ENCODE measurements around the gene SPSB3.

Gene SPSB3

GRCh38 chr16:1768767-1769401 is 13.5 kb downstream of the SPSB3 start:
- Histone ChIP-seq H3K4me3 (ENCODE audit: low read length) (no peak overlapping the region), H3K9me3 (ENCODE audit: control insufficient read depth, insufficient read depth, low read length) (no peaks in the 10 kb centered on the region), H3K4me2 (ENCODE audit: low read length) (no peak overlapping the region), H3F3A (ENCODE audit: control insufficient read depth, insufficient read depth) (peaks cover 18% of the 10 kb centered on the region), H3K36me3 (ENCODE audit: control insufficient read depth, low read length) (peaks cover 85% of the 10 kb centered on the region), H3K4me1 (ENCODE audit: control insufficient read depth, low read length) (peaks cover 11% of the 10 kb centered on the region), H3K27ac (ENCODE audit: low read depth, low read length) (no peak overlapping the region), H3K79me2 (ENCODE audit: control insufficient read depth, low read length) (peaks cover 36% of the 10 kb centered on the region), H3K9me2 (replicated peaks; ENCODE audit: control insufficient read depth, low read length) (no peaks in the 10 kb centered on the region), H3K27me3 (ENCODE audit: control insufficient read depth, low read length) (no peaks in the 10 kb centered on the region), H4K20me1 (ENCODE audit: control insufficient read depth, insufficient read depth, low read depth, low read length) (no peaks in the 10 kb centered on the region)
- TF ChIP-seq CTCF (IDR thresholded peaks at IDR 0.05; ENCODE audit: low read depth, low read length, poor library complexity, severe bottlenecking) (no peak), EZH2phosphoT487 (IDR thresholded peaks at IDR 0.05; ENCODE audit: borderline replicate concordance, low read length) (no peak)

- Histone ChIP-seq H3K79me2 (ENCODE audit: control insufficient read depth, low read length) (peaks cover 29% of the 10 kb centered on the region), H4K20me1 (ENCODE audit: control insufficient read depth, insufficient read depth, low read depth, low read length) (no peaks in the 10 kb centered on the region), H3K27ac (ENCODE audit: low read depth, low read length) (no peak overlapping the region), H3K4me2 (ENCODE audit: low read length) (no peak overlapping the region), H3K27me3 (ENCODE audit: control insufficient read depth, low read length) (no peaks in the 10 kb centered on the region), H3K4me3 (ENCODE audit: low read length) (no peak overlapping the region), H3K9me2 (replicated peaks; ENCODE audit: control insufficient read depth, low read length) (no peaks in the 10 kb centered on the region), H3F3A (ENCODE audit: control insufficient read depth, insufficient read depth) (peaks cover 18% of the 10 kb centered on the region), H3K4me1 (ENCODE audit: control insufficient read depth, low read length) (peaks cover 10% of the 10 kb centered on the region), H3K9me3 (ENCODE audit: control insufficient read depth, insufficient read depth, low read length) (no peaks in the 10 kb centered on the region), H3K36me3 (ENCODE audit: control insufficient read depth, low read length) (peaks cover 85% of the 10 kb centered on the region)
- no peak for TF ChIP-seq EZH2phosphoT487 (IDR thresholded peaks at IDR 0.05; ENCODE audit: borderline replicate concordance, low read length)
- TF ChIP-seq CTCF (IDR thresholded peaks at IDR 0.05; ENCODE audit: low read depth, low read length, poor library complexity, severe bottlenecking) = no peak
These were observed 14.2 kb downstream of the SPSB3 start for GRCh38 chr16:1768061-1768766.

GRCh38 chr16:1767116-1767994 is 15.0 kb downstream of the SPSB3 start:
- Histone ChIP-seq H3K4me2 (ENCODE audit: low read length) (no peak overlapping the region), H3K36me3 (ENCODE audit: control insufficient read depth, low read length) (peaks cover 88% of the 10 kb centered on the region), H3K27ac (ENCODE audit: low read depth, low read length) (no peak overlapping the region), H3K79me2 (ENCODE audit: control insufficient read depth, low read length) (peaks cover 20% of the 10 kb centered on the region), H3K27me3 (ENCODE audit: control insufficient read depth, low read length) (no peaks in the 10 kb centered on the region), H3K9me3 (ENCODE audit: control insufficient read depth, insufficient read depth, low read length) (no peaks in the 10 kb centered on the region), H3K9me2 (replicated peaks; ENCODE audit: control insufficient read depth, low read length) (no peaks in the 10 kb centered on the region), H3K4me1 (ENCODE audit: control insufficient read depth, low read length) (peaks cover 10% of the 10 kb centered on the region), H4K20me1 (ENCODE audit: control insufficient read depth, insufficient read depth, low read depth, low read length) (no peaks in the 10 kb centered on the region), H3K4me3 (ENCODE audit: low read length) (no peak overlapping the region), H3F3A (ENCODE audit: control insufficient read depth, insufficient read depth) (peaks cover 16% of the 10 kb centered on the region)
- TF ChIP-seq EZH2phosphoT487 (IDR thresholded peaks at IDR 0.05; ENCODE audit: borderline replicate concordance, low read length) (no peak), CTCF (IDR thresholded peaks at IDR 0.05; ENCODE audit: low read depth, low read length, poor library complexity, severe bottlenecking) (no peak)

Measured in DOHH2 (cell line).